ENCODE measurements around the gene PODXL2. TPM values are rescaled to one million over a fixed set of nuclear protein-coding genes. Genes with fewer than 3 reads are reported as not detected.

PODXL2 gene
- total and polyA plus RNA-seq, 2 donors (not counting 1 experiment from before 2014, with no cell fraction given): 3.1 to 4.0 TPM

DNA sequence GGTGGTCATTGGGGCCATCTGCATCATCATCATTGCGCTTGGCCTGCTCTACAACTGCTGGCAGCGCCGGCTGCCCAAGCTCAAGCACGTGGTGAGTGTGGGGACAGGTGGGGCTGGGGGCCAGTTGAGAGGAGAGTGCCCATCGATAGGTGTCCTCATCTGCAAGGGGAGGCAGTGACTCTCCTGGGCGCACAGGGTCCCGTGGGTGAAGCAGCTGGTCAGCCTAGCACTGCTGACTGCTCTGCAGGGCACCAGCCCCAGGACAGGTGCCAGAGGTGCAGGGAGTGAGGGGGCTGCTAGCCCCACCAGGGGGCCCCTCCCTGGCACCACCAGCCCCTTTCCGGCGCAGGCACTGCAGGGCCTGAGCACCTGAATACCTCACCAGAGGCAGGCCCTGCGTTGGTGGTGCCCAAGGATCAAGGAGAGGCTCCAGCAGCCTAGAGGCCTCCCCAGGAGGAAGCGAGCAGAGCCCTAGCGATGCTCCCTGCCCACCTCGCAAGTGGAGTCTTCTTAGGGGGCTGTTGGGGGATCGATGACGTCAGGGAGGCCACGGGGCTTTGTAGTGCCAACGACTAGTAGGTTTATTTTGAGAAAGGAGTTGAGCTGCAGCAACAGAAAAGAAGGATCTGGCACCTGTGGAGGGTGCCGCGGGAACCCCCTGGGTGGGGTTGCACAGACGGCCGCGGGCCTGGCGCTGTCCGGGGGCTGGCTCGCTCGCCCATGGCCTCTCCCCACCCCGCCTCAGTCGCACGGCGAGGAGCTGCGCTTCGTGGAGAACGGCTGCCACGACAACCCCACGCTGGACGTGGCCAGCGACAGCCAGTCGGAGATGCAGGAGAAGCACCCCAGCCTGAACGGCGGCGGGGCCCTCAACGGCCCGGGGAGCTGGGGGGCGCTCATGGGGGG is 42.8 kb downstream of the PODXL2 start:
- Mint-ChIP-seq H3K27ac (peak overlapping the region; percentile 98), H3K9me3 (ENCODE audit: insufficient read depth) (no peaks in the 10 kb centered on the region), H3K4me3 (peak overlapping the region; percentile 94), H3K27me3 (no peaks in the 10 kb centered on the region), H3K4me1 (peaks cover 29% of the 10 kb centered on the region)
- Histone ChIP-seq H3K9me3 (ENCODE audit: control extremely low read depth in 1 of 3, control insufficient read depth in 2 of 3, insufficient read depth in 1 of 3, low read length in 2 of 3) (no peaks in the 10 kb centered on the region), H3K9ac (ENCODE audit: low read length) (peak overlapping the region; percentile 98), H3K4me1 (ENCODE audit: control insufficient read depth in 2 of 2, insufficient read depth in 2 of 2, low read length in 2 of 2) (peaks cover 16 to 22% of the 10 kb centered on the region in 2 donors), H3K27ac (ENCODE audit: low read length in 2 of 2) (peak overlapping the region; percentile 83 to 96), H3K36me3 (replicated peaks in 1 of 2; ENCODE audit: control extremely low read depth in 1 of 2, control insufficient read depth in 1 of 2, extremely low read depth in 1 of 2, insufficient read depth in 2 of 2, low read length in 1 of 2) (peaks cover 0 to 9% of the 10 kb centered on the region in 2 experiments), H2AFZ (ENCODE audit: insufficient read depth, low read depth, low read length, poor library complexity, severe bottlenecking) (peak overlapping the region; percentile 82), H3K79me2 (ENCODE audit: control insufficient read depth, insufficient read depth, low read length) (peaks cover 24% of the 10 kb centered on the region), H3K27me3 (replicated peaks in 1 of 4; ENCODE audit: control extremely low read depth in 1 of 4, control insufficient read depth in 3 of 4, insufficient read depth in 4 of 4, low read length in 3 of 4) (no peaks in the 10 kb centered on the region), H3K4me3 (ENCODE audit: control extremely low read depth in 1 of 5, extremely low read depth in 1 of 5, insufficient read depth in 1 of 5, low read depth in 2 of 5, low read length in 4 of 5) (peak overlapping the region; percentile 26 to 87 (median 79)), H3K4me2 (replicated peaks; ENCODE audit: low read depth, low read length, poor library complexity, severe bottlenecking) (peak overlapping the region; percentile 99), H4K20me1 (ENCODE audit: control insufficient read depth, insufficient read depth, low read length, poor library complexity, severe bottlenecking) (peaks cover 33% of the 10 kb centered on the region)
- TF ChIP-seq, protein P1, sequence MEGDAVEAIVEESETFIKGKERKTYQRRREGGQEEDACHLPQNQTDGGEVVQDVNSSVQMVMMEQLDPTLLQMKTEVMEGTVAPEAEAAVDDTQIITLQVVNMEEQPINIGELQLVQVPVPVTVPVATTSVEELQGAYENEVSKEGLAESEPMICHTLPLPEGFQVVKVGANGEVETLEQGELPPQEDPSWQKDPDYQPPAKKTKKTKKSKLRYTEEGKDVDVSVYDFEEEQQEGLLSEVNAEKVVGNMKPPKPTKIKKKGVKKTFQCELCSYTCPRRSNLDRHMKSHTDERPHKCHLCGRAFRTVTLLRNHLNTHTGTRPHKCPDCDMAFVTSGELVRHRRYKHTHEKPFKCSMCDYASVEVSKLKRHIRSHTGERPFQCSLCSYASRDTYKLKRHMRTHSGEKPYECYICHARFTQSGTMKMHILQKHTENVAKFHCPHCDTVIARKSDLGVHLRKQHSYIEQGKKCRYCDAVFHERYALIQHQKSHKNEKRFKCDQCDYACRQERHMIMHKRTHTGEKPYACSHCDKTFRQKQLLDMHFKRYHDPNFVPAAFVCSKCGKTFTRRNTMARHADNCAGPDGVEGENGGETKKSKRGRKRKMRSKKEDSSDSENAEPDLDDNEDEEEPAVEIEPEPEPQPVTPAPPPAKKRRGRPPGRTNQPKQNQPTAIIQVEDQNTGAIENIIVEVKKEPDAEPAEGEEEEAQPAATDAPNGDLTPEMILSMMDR (IDR thresholded peaks at IDR 0.05): no peak
- no peak for TF ChIP-seq EZH2 (IDR thresholded peaks at IDR 0.05; ENCODE audit: borderline replicate concordance, insufficient read depth, low read depth, low read length, poor library complexity, severe bottlenecking)
- peak; percentile 64 for DNase-seq
- peak; percentile 8 for ATAC-seq (ENCODE audit: low read depth)
- ChIA-PET POLR2A (interaction anchor here (0.7 to 1.8 kb wide), 5 partner anchors 23 to 81 kb away, joined by 3 to 11 read pairs (median 5); partner anchors contain the start of gene MCM2), CTCF (interaction anchor here (0.9 to 2.3 kb wide), 3 partner anchors 24 to 404 kb away, joined by 3 to 5 read pairs (median 3); partner anchors contain the start of gene MCM2)
- WGBS (ENCODE audit: insufficient coverage): 18% methylated on average over 41 of the region's 44 CpGs
- intact Hi-C loops (cut with micrococcal nuclease): loop anchor here (1.0 to 2.0 kb wide), 3 partner anchors 43 to 81 kb away; partner anchors contain the start of genes MCM2, PODXL2 and TPRA1

All from B cell (primary cell).